MCF 10A (cell line): ENCODE measurements around the gene VCAN. TPM values are rescaled to one million over a fixed set of nuclear protein-coding genes. Genes with fewer than 3 reads are reported as not detected.

ENCODE experiments used
- BruUV-seq: library from RNA; stranded (reverse); fragments of 400-500 nt; replicated peaks from 2 replicates; lab custom pipeline; 2021; lab: Mats Ljungman, UMichigan
- CTCF ChIA-PET: fragments of 300-600 bp; sonication (Branson Sonifier 250); formaldehyde crosslinking; extraction: SDS; loops from one replicate; lab custom pipeline; 2021; ENCODE audit warnings: antibody characterized with exemption, inconsistent platforms; lab: Yijun Ruan, JAX
- POLR2A ChIA-PET: fragments of 300-600, 350-650 bp; sonication (Branson Sonifier 250); formaldehyde crosslinking; extraction: SDS; loops from one replicate; lab custom pipeline; 2020; ENCODE audit warnings: antibody characterized with exemption, inconsistent platforms; lab: Yijun Ruan, JAX
- DNase-seq: peaks from one replicate; pipeline ENCODE4 v3.0.0-alpha.2; 2018; ENCODE audit not compliant: unreplicated experiment
- H3K27ac Mint-ChIP-seq: one replicate; pipeline ENCODE4 v1.8.0; 2022; ENCODE audit warnings: mild to moderate bottlenecking, low read depth, mixed read lengths; ENCODE audit not compliant: unreplicated experiment
- H3K27me3 Mint-ChIP-seq: one replicate; pipeline ENCODE4 v1.8.0; 2022; ENCODE audit warnings: mixed read lengths; ENCODE audit not compliant: insufficient read depth, unreplicated experiment
- H3K36me3 Mint-ChIP-seq: one replicate; pipeline ENCODE4 v1.8.0; 2022; ENCODE audit warnings: mild to moderate bottlenecking, moderate library complexity, mixed read lengths; ENCODE audit not compliant: insufficient read depth, unreplicated experiment
- H3K4me1 Mint-ChIP-seq: one replicate; pipeline ENCODE4 v1.8.0; 2022; ENCODE audit warnings: mixed read lengths; ENCODE audit not compliant: insufficient read depth, unreplicated experiment
- H3K4me3 Mint-ChIP-seq: one replicate; pipeline ENCODE4 v1.8.0; 2022; ENCODE audit warnings: mild to moderate bottlenecking, moderate library complexity, mixed read lengths; ENCODE audit not compliant: unreplicated experiment
- H3K9me3 Mint-ChIP-seq: one replicate; pipeline ENCODE4 v1.8.0; 2022; ENCODE audit warnings: mixed read lengths; ENCODE audit not compliant: unreplicated experiment
- CTCF ChIP-seq: fragments of 200-600 bp; IDR thresholded peaks from one replicate; pipeline ENCODE4 v1.8.0; 2022; ENCODE audit warnings: antibody characterized with exemption, mild to moderate bottlenecking; ENCODE audit not compliant: unreplicated experiment
- intact Hi-C: fragments of 100-400 bp; cut with micrococcal nuclease; formaldehyde crosslinking; loops from 2 replicates; pipeline ENCODE4 v1.14.1; 2022
- total RNA-seq: library from RNA; stranded (reverse); gene quantifications from 2 replicates; pipeline ENCODE4 v1.2.3, GENCODE V29; 2022

Gene VCAN
- total RNA-seq, 1 experiment from 2014 or later: 50.6 TPM

GRCh38 chr5:83538786-83539462, 67.4 kb downstream of the VCAN start:
- Mint-ChIP-seq H3K9me3 (no peaks in the 10 kb centered on the region), H3K4me3 (no peak overlapping the region), H3K36me3 (peaks cover 10% of the 10 kb centered on the region), H3K27me3 (no peaks in the 10 kb centered on the region), H3K27ac (no peak overlapping the region), H3K4me1 (no peaks in the 10 kb centered on the region)
- DNase-seq: no peak
- intact Hi-C loops: no loop called here
- BruUV-seq: no TSS peak
- ChIA-PET CTCF (interaction anchor here (0.9 kb wide), 1 partner anchor 109 kb away, joined by 3 read pairs; no protein-coding TSS in a partner anchor), POLR2A (interaction anchor here (0.6 to 1.0 kb wide), 2 partner anchors 9 to 829 kb away, joined by 3 read pairs; no protein-coding TSS in a partner anchor)
- no peak for TF ChIP-seq CTCF

- Mint-ChIP-seq H3K4me3 (no peak overlapping the region), H3K27me3 (no peaks in the 10 kb centered on the region), H3K36me3 (peaks cover 10% of the 10 kb centered on the region), H3K9me3 (no peaks in the 10 kb centered on the region), H3K4me1 (no peaks in the 10 kb centered on the region), H3K27ac (no peak overlapping the region)
- no peak for TF ChIP-seq CTCF
- intact Hi-C loops: no loop called here
- POLR2A ChIA-PET: interaction anchor here (0.6 to 1.0 kb wide), 2 partner anchors 9 to 48 kb away, joined by 3 to 4 read pairs; no protein-coding TSS in a partner anchor
- CTCF ChIA-PET: interaction anchor here (0.6 to 0.9 kb wide), 2 partner anchors 110 to 971 kb away, joined by 3 to 7 read pairs; no protein-coding TSS in a partner anchor
- BruUV-seq: no TSS peak
- DNase-seq: no peak
These were observed 67.9 kb downstream of the VCAN start for GRCh38 chr5:83539463-83539790.

GRCh38 chr5:83540105-83540504, 68.6 kb downstream of the VCAN start:
- H3K27me3 Mint-ChIP-seq: no peaks in the 10 kb centered on the region
- H3K36me3 Mint-ChIP-seq: peaks cover 10% of the 10 kb centered on the region
- H3K9me3 Mint-ChIP-seq: no peaks in the 10 kb centered on the region
- H3K4me1 Mint-ChIP-seq: no peaks in the 10 kb centered on the region
- no TSS peak for BruUV-seq
- intact Hi-C loops: no loop called here
- ChIA-PET POLR2A (interaction anchor here (0.6 kb wide), 2 partner anchors 48 to 67 kb away, joined by 3 to 4 read pairs; no protein-coding TSS in a partner anchor), CTCF (interaction anchor here (0.6 kb wide), 1 partner anchor 972 kb away, joined by 7 read pairs; no protein-coding TSS in a partner anchor)
- no peak for TF ChIP-seq CTCF
- H3K4me3 Mint-ChIP-seq: no peak overlapping the region
- H3K27ac Mint-ChIP-seq: no peak overlapping the region
- DNase-seq: no peak

GRCh38 chr5:83540783-83541182, 69.2 kb downstream of the VCAN start:
- peaks cover 10% of the 10 kb centered on the region for H3K36me3 Mint-ChIP-seq
- intact Hi-C loops: no loop called here
- no peak for TF ChIP-seq CTCF
- DNase-seq: no peak
- H3K9me3 Mint-ChIP-seq: no peaks in the 10 kb centered on the region
- H3K27me3 Mint-ChIP-seq: no peaks in the 10 kb centered on the region
- H3K27ac Mint-ChIP-seq: no peak overlapping the region
- BruUV-seq: no TSS peak
- H3K4me3 Mint-ChIP-seq: no peak overlapping the region
- no peaks in the 10 kb centered on the region for H3K4me1 Mint-ChIP-seq
- ChIA-PET CTCF (interaction anchor here (0.6 kb wide), 1 partner anchor 1500 kb away, joined by 3 read pairs; no protein-coding TSS in a partner anchor), POLR2A (interaction anchor here (0.6 to 0.9 kb wide), 2 partner anchors 67 to 463 kb away, joined by 3 read pairs; partner anchors contain the start of genes TMEM167A and XRCC4)
